Esophagus squamous epithelium (tissue), 4 donors: ENCODE measurements around the gene ANKRD16.

Source experiments
- POLR2A ChIP-seq, 4 donors: fragments of 450-650 bp; IDR thresholded peaks; one replicate each; pipeline ENCODE4 v1.6.1; 2017; ENCODE audit warnings: antibody characterized with exemption in 4 of 4, mild to moderate bottlenecking in 4 of 4, moderate library complexity in 3 of 4
- TF ChIP-seq, protein P1 (sequence below), 6 experiments: fragments of 450-650 bp in 4 of 6; fragments of 200-600 bp in 2 of 6; sonication (generic) in 2 of 6; IDR thresholded peaks; one replicate each; pipeline ENCODE4 v1.5.1; 2016 to 2019; ENCODE audit warnings: antibody characterized with exemption in 6 of 6, mild to moderate bottlenecking in 4 of 6, moderate library complexity in 4 of 6

DNA sequence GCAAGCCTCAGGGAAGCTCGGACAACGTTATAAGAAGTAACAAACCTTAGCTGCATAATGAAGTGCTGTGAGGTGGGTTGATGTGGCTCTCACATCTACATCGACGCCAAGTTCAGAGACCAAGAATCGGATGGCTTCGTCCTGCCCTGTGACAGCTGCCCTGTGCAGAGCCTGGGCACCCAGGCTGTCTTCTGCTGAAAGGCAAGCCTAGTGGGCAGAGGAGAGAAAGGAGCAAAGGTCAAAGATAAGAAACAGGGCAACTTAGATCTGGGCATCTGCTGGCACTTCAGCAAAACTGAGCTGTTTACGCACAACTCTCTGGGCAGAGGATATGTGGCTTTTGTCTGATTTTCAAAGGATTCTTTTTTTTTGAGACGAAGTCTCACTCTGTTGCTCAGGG is 6.7 kb downstream of the ANKRD16 start:
- TF ChIP-seq POLR2A (IDR thresholded peaks at IDR 0.05): no peak
- TF ChIP-seq, protein P1, sequence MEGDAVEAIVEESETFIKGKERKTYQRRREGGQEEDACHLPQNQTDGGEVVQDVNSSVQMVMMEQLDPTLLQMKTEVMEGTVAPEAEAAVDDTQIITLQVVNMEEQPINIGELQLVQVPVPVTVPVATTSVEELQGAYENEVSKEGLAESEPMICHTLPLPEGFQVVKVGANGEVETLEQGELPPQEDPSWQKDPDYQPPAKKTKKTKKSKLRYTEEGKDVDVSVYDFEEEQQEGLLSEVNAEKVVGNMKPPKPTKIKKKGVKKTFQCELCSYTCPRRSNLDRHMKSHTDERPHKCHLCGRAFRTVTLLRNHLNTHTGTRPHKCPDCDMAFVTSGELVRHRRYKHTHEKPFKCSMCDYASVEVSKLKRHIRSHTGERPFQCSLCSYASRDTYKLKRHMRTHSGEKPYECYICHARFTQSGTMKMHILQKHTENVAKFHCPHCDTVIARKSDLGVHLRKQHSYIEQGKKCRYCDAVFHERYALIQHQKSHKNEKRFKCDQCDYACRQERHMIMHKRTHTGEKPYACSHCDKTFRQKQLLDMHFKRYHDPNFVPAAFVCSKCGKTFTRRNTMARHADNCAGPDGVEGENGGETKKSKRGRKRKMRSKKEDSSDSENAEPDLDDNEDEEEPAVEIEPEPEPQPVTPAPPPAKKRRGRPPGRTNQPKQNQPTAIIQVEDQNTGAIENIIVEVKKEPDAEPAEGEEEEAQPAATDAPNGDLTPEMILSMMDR (IDR thresholded peaks at IDR 0.05): no peak
